Measurements from ENCODE around the gene QRICH2.
"Not testable (repeated sequence)": the region's sequence is repeated elsewhere in the genome, so short reads cannot be mapped to it uniquely, and the experiment has no call there.

Gene QRICH2

GRCh38 chr17:76277300-76278267 is 30.5 kb downstream of the QRICH2 start:
- no peak for DNase-seq (ENCODE audit: low read depth in 1 of 2, low spot score in 1 of 2)

GRCh38 chr17:76276461-76277299 is 31.4 kb downstream of the QRICH2 start:
- DNase-seq (ENCODE audit: low read depth in 1 of 2, low spot score in 1 of 2), result no peak

- no peak for DNase-seq (ENCODE audit: low read depth in 1 of 2, low spot score in 1 of 2)
Measured at GRCh38 chr17:76276069-76276431, 32.0 kb downstream of the QRICH2 start.

DNA sequence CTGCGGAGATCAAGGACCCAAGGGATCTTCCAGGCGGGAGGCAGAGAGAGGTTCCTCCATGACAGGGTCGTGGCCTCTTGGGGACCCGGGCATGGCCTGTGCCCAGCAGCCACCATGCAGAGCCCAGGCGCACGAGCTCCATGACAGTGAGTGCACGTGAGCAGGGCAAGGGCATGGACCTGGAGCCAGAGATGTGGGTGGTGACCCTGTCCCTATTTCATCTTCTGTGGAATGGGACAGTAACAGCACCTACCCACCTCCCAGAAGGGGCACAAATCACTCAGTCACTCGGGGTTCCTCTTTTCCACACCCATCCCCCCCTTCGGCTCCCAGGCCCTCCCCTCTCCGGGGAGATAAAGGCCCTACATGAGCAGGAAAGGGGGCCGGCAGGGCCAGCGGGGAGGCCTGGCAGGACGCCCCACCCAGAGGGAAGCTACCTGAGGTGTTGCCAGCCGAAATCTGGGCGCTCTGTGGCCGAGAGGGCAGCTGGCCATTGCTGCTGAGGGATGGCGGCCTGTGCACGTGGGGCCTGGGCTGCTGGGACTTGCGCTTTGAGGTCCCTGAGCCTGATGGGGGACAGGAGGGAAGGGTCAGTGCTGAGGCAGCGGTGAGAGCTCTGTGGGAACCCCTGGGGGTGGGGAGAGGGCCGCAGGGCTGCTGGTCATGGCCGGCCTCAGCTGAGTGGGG is 32.6 kb downstream of the QRICH2 start:
- no peak for DNase-seq (ENCODE audit: low read depth in 1 of 2, low spot score in 1 of 2)

GRCh38 chr17:76274112-76274956 is 33.7 kb downstream of the QRICH2 start:
- no peak for DNase-seq (ENCODE audit: low read depth in 1 of 2, low spot score in 1 of 2)

- no peak for DNase-seq (ENCODE audit: low read depth in 1 of 2, low spot score in 1 of 2)
Measured at GRCh38 chr17:76273445-76274111, 34.5 kb downstream of the QRICH2 start.

DNA sequence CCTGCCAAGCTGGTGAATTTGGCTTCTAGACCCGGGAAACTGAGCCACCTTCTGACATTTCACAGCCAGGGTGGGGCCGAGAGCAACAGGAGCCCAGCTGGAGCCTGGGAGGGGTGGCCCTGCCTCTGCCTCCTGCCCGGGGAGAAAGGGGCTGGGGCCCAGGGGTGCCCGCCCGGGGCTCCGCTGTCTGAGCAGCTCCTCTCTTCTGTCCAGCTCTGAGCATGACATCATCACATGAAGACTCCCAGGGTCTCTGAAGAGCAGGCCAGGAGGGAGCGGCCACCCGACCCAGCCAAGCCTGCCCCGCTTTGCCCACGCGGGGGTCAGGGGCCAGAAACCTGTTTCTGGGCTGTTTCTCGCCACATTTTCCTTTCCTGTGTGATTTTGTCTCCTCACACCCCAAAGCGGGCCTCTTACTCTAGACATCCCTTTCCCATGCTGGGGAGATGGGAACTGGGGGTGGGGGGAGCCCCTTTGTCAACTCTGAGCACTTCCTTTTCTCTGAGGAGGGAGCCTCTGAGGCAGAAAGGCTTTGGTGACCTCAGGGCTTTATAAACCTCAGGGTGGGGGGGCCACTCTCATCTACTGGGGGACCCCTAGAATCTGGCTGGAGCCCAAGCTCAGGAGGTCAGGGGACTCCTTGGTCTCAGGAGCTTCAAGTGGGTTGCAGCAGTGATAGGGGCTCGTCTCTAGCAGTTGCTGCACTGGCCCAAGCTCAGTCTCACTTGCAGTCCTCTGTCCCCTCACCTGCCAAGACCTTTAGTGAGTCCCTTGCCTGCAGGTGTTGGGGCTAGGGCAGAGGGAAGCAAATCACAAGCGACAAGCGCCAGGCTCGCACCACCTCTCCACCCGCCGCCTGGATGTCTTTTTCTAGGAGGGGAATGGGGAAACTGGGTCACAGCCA is 35.3 kb downstream of the QRICH2 start:
- DNase-seq (ENCODE audit: low read depth in 1 of 2, low spot score in 1 of 2), result no peak

DNA sequence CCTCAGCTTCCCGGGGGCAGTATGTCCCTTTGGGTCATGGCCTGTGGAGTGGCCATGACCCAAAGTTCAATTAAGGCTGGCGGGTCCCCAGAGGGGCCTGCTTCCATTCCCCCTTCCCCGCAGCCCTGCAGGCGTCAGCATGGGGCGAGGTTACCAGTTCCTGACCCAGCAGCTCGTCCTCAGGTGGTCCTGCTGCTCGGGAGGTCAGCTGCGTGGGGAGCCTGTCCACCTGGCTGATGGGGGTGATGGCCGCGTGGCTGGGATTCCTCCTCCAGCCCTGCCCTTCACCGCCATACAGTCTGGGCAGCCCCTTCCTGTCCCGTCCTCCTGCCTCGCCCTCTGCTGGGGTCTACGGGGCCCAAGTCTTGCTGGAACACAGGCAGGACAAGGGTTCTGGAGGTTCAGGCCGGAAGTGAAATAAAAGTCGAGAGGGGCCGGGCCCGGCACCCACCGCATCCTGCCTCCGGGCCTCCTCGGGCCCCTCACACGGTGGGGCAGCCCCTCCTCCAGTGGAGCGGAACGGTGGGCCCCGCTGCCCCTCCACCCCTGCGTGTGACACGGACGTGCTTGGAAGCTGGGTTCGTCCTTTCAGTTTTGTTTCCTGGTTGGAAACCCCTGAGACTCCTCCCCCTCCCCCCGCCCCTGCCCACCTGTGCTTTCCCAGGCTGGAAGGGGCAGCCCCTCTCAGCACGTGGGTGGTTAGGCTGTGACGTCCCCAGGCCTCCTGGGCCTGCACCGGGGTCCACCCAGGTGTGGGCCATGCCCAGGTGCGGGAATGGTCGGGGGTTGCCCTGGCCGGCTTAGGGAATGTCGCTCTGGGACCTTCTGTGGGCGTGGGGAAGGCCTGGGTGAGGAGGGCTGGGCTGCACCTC is 36.2 kb downstream of the QRICH2 start:
- peak in 1 of 2 donors; percentile 73 for DNase-seq (ENCODE audit: low read depth in 1 of 2, low spot score in 1 of 2)

DNA sequence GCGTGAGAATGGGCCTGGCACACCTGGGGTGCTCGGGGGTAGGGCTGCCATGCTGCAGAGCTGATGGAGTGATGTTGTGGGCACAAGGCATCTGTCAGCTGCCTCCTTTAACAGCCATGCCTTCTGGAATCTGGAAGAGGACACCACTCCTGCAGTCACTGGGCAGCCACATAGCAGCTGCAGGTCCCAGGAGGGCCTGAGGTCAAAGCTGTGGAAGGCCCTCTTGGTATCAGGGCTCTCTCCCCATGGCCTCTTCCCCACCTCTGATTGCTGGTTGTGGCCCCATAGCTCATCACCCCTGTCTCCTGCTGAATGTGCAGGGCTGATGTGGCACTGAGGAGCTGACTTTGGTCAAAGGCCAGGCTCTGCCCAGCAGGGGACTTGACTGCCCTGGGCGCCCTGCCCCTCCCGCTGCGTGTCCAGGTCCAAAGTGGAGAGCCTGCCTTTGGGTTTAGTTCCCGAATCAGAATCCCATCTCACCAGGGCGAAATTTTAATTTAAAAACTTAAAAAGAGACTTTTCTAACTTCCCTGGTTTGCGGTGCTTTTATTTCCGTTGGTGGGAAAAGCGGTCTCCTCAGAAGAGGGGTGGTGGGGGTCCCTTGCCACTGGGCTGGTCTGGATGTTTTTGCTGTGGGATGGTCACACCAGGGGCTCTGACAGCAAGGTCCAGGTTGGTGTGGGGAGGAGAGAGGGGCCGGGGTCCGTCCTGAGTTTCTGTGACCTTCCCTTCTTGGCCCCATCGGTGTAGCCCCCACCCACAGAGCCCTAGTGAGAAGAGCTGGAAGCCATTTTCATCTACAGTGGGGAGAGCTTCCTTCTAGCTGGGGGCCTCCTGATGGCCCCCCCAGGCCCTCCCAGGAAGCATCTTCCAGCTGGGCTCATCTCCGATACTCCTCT is 37.1 kb downstream of the QRICH2 start:
- no peak for DNase-seq (ENCODE audit: low read depth in 1 of 2, low spot score in 1 of 2)

DNA sequence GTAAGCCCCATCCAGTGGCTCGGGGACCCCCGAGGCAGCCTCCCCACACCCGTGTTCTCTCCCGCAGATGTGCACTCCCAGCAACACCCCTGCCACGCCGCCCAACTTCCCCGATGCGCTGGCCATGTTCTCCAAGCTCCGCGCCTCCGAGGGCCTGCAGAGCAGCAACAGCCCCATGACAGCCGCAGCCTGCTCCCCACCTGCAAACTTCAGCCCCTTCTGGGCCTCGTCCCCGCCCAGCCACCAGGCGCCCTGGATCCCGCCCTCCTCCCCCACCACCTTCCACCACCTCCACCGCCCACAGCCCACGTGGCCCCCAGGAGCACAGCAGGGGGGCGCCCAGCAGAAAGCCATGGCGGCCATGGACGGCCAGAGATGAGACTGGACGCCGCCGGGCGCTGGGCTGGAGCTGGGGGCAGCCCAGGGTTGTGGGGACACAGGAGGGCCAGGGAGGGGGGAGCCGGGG is 37.9 kb downstream of the QRICH2 start:
- DNase-seq (ENCODE audit: low read depth in 1 of 2, low spot score in 1 of 2), result no peak

GRCh38 chr17:76268991-76269981 is 38.8 kb downstream of the QRICH2 start:
- DNase-seq (ENCODE audit: low read depth in 1 of 2, low spot score in 1 of 2), result no peak

- DNase-seq (ENCODE audit: low read depth in 1 of 2, low spot score in 1 of 2), result peak in 1 of 2 donors; percentile 62
Measured at GRCh38 chr17:76268015-76268749, 39.9 kb downstream of the QRICH2 start.

DNA sequence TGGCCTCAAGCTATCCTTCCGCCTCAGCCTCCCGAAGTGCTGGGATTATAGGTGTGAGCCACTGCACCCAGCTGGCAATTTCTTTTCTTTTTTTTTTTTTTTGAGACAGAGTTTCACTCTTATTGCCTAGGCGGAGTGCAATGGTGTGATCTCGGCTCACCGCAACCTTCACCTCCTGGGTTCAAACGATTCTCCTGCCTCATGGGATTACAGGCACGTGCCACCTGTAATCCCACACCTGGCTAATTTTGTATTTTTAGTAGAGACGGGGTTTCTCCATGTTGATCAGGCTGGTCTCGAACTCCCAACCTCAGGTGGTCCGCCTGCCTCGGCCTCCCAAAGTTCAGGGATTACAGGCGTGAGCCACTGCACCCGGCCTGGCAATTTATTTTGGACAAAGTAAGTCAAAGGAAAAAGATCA is 40.5 kb downstream of the QRICH2 start:
- DNase-seq (ENCODE audit: low read depth in 1 of 2, low spot score in 1 of 2), result not testable (repeated sequence)

DNA sequence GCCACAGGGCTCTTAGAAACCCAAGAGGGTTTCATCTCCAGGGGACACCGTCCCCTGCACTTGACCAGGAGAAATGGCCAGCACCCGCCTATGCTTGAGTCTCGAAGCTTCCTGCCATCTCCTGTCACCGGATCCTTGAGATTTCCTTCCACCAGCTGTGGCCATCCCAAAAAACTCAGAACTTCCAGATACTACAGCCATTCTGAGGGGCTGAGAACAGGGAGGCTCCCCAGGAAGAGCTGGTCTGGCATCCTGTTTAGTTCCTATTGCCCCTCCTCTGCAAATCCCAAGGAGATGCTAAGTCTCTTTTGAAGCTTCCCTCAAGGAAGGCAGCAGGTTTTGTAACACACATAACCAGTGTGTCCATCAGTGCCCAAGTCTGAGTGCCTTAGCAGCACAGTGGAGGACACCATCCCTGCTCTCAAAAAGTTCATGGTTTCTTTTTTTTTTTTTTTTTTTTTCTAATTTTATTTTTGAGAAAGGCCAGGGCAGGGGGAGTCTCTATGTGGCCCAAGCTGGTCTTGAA is 41.0 kb downstream of the QRICH2 start:
- no peak for DNase-seq (ENCODE audit: low read depth in 1 of 2, low spot score in 1 of 2)

Measured in activated T-helper 1 cell treated with anti-CD3 and anti-CD28 coated beads, Interleukin-2, amount 50 U/mL, for 16 hours (primary cell).